Stomach smooth muscle (tissue), 2 donors: ENCODE measurements around the gene ADPRM.
"Not testable (repeated sequence)": the region's sequence is repeated elsewhere in the genome, so short reads cannot be mapped to it uniquely, and the experiment has no call there.

Source experiments
- H3K27ac ChIP-seq: one replicate; pipeline ENCODE4 v1.7.0; 2013; ENCODE audit warnings: mild to moderate bottlenecking, low read length, inconsistent platforms
- H3K27me3 ChIP-seq, 2 donors: one replicate each; pipeline ENCODE4 v1.7.0; 2013; ENCODE audit warnings: low read length in 2 of 2; ENCODE audit not compliant: insufficient read depth in 2 of 2, control insufficient read depth in 1 of 2
- H3K36me3 ChIP-seq, 2 donors: one replicate each; pipeline ENCODE4 v1.7.0; 2013; ENCODE audit warnings: low read length in 2 of 2; ENCODE audit not compliant: control insufficient read depth in 2 of 2, insufficient read depth in 2 of 2
- H3K4me1 ChIP-seq: one replicate; pipeline ENCODE4 v1.7.0; 2013; ENCODE audit warnings: low read length; ENCODE audit not compliant: control insufficient read depth, insufficient read depth
- H3K4me3 ChIP-seq, 2 donors: one replicate each; pipeline ENCODE4 v1.7.0; 2013; ENCODE audit warnings: low read length in 2 of 2
- H3K9ac ChIP-seq, 2 donors: one replicate each; pipeline ENCODE4 v1.7.0; 2013; ENCODE audit warnings: low read length in 2 of 2, mild to moderate bottlenecking in 1 of 2
- H3K9me3 ChIP-seq, 2 donors: one replicate each; pipeline ENCODE4 v1.7.0; 2013; ENCODE audit warnings: low read length in 2 of 2; ENCODE audit not compliant: control insufficient read depth in 2 of 2
- donor health status: healthy.
- donor health status: Pancreatic carcinoma.

Gene ADPRM

DNA sequence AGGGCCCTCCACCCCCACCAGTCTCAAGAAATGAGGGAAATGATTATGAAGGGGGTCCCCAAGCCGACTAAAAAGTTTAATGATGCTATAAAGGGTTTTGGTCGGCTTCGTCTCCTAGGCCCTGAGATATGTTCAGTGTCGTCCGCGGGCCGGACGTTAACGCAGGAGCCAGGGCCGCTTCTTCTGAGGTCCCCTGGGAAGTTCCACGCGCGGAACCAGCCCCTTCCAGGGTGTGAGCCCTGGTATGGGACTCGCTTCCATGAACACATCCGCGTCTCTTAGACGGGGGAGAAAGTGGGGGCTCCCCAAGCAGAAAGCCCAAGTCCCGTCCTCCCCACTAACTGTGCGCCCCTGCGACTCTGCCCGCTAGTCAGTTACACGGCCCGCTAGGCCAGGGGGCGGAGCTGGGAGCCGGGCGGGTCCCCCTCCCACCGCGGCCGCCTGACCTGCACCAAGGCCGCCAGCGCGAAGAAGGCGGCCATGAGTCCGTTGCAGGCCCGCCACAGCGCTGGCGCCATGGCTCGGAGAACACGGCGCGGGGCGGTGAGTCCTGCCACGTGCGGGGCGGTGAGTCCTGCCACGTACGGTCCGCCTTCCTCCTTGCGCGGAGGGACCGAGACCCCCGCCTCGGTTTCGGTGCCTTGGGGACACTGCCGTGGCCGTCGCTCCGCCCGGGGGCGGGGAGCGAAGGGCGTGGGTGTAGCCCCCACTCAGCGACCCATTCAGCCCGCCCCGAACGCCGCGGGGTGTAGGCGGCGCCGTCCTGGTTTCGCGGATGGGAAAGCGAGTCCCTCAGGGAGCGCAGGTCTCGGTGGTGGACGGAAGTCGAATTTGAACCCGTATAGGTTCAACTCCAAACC lies 32.2 kb downstream of the ADPRM start, which contains the start of gene TMEM220:
Gene TMEM220 (minus strand): TSS at position 690 of the 860 bp plus-strand sequence. CDS start 172 bp downstream, at position 518.
- H3K27me3 ChIP-seq = no peaks in the 10 kb centered on the region
- peak within 1 kb of the TSS; percentile 69 to 79 for H3K4me3 ChIP-seq
- peak within 1 kb of the TSS; percentile 82 to 84 for H3K9ac ChIP-seq
- H3K36me3 ChIP-seq = peaks cover 11 to 14% of the 10 kb centered on the region in 2 donors
- no peaks in the 10 kb centered on the region for H3K4me1 ChIP-seq
- no peaks in the 10 kb centered on the region for H3K9me3 ChIP-seq
- H3K27ac ChIP-seq = peak within 1 kb of the TSS; percentile 88

- not testable (repeated sequence) for H3K9me3 ChIP-seq, H3K4me1 ChIP-seq, H3K27me3 ChIP-seq, H3K36me3 ChIP-seq
- Histone ChIP-seq H3K27ac (peak overlapping the region; percentile 88), H3K4me3 (peak overlapping the region; percentile 69 to 79), H3K9ac (peak overlapping the region; percentile 82 to 84)
Measured at GRCh38 chr17:10730247-10730646, 32.9 kb downstream of the ADPRM start.

GRCh38 chr17:10731408-10731879 lies 34.0 kb downstream of the ADPRM start:
- H3K36me3 ChIP-seq = no peaks in the 10 kb centered on the region
- H3K9me3 ChIP-seq = no peaks in the 10 kb centered on the region
- no peak overlapping the region for H3K4me3 ChIP-seq
- H3K9ac ChIP-seq = no peak overlapping the region
- no peaks in the 10 kb centered on the region for H3K27me3 ChIP-seq
- H3K27ac ChIP-seq = no peak overlapping the region
- H3K4me1 ChIP-seq = no peaks in the 10 kb centered on the region

- not testable (repeated sequence) for H3K4me1 ChIP-seq, H3K27ac ChIP-seq, H3K9ac ChIP-seq, H3K9me3 ChIP-seq, H3K36me3 ChIP-seq, H3K4me3 ChIP-seq, H3K27me3 ChIP-seq
Measured at GRCh38 chr17:10732121-10732520, 34.7 kb downstream of the ADPRM start.

DNA sequence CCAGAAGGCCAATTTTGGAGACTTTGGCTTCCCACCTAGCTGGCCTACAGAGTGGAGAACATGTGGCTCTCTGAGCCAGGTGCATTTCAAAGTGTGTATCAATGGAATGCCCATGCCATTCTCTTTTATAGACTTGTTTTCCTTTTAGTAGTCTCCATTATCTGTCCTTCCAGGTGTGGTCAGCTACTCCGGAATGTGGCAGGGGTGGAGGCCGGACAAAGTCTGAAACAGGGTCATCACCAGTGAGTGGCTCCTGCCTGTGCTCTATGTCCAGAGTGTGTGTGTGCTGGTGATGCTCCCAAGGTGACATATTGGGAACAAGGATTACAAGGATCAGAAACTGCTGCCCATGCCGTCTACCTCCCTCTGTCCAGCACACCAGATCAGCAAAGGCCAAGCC lies 36.3 kb downstream of the ADPRM start:
- Histone ChIP-seq H3K27ac (no peak overlapping the region), H3K4me3 (no peak overlapping the region)

DNA sequence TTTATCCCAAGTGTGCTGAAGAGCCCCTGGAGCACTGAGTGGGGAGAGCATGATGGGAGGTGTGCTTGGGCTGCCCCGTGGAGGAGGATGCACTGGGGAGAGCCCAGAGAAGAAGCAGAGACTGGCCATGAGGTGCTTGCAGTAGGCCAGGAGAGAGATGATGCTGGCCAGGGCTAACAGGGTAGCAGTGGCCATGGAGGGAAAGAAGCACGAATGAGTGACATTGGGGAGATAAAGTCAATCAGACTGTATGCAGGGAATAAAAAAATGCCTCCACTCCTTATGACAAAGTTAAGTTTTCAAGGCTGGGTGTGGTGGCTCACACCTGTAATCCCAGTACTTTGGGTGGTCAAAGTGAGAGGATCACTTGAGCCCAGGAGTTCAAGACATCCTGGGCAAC lies 37.9 kb downstream of the ADPRM start:
- Histone ChIP-seq H3K4me1 (no peaks in the 10 kb centered on the region), H3K9ac (no peak overlapping the region), H3K27me3 (no peaks in the 10 kb centered on the region), H3K9me3 (no peaks in the 10 kb centered on the region), H3K36me3 (no peaks in the 10 kb centered on the region), H3K27ac (no peak overlapping the region), H3K4me3 (no peak overlapping the region)

More for the DNA sequence above, 36.3 kb downstream of the ADPRM start:
- H3K9me3 ChIP-seq = no peaks in the 10 kb centered on the region
- H3K9ac ChIP-seq = no peak overlapping the region
- H3K36me3 ChIP-seq = no peaks in the 10 kb centered on the region
- no peaks in the 10 kb centered on the region for H3K27me3 ChIP-seq
- H3K4me1 ChIP-seq = no peaks in the 10 kb centered on the region

GRCh38 chr17:10735821-10736220 lies 38.4 kb downstream of the ADPRM start:
- H3K27ac ChIP-seq = no peak overlapping the region
- no peak overlapping the region for H3K9ac ChIP-seq
- no peaks in the 10 kb centered on the region for H3K9me3 ChIP-seq
- H3K4me1 ChIP-seq = no peaks in the 10 kb centered on the region
- H3K27me3 ChIP-seq = no peaks in the 10 kb centered on the region
- no peak overlapping the region for H3K4me3 ChIP-seq
- H3K36me3 ChIP-seq = no peaks in the 10 kb centered on the region

GRCh38 chr17:10737168-10737622 lies 39.8 kb downstream of the ADPRM start:
- H3K4me1 ChIP-seq = no peaks in the 10 kb centered on the region
- H3K9me3 ChIP-seq = no peaks in the 10 kb centered on the region
- H3K27ac ChIP-seq = no peak overlapping the region
- no peak overlapping the region for H3K9ac ChIP-seq
- H3K4me3 ChIP-seq = no peak overlapping the region
- no peaks in the 10 kb centered on the region for H3K36me3 ChIP-seq
- H3K27me3 ChIP-seq = no peaks in the 10 kb centered on the region

DNA sequence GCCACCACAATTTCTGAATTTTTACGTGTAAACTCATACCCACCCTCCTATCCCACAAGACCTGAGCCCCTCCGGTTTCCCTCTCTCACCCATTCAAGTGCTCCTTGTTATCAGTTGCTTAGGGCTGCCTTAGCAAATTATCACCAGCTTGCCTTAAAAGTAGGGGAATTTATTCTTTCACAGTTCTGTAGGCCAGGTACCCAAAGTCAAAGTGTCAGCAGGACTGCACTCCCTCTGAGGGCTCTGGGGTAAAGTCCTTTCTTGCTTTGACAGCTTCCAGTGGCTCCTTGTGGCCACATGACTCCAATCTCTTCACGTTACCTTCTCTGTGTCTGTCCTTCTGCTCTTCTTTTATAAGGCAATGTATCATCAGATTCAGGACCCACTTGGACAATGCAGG lies 40.3 kb downstream of the ADPRM start:
- H3K9me3 ChIP-seq = no peaks in the 10 kb centered on the region
- H3K27me3 ChIP-seq = no peaks in the 10 kb centered on the region
- no peak overlapping the region for H3K4me3 ChIP-seq
- no peaks in the 10 kb centered on the region for H3K4me1 ChIP-seq
- no peak overlapping the region for H3K27ac ChIP-seq
- H3K9ac ChIP-seq = no peak overlapping the region
- no peaks in the 10 kb centered on the region for H3K36me3 ChIP-seq

GRCh38 chr17:10738521-10739258 lies 41.3 kb downstream of the ADPRM start:
- H3K36me3 ChIP-seq = no peaks in the 10 kb centered on the region
- no peak overlapping the region for H3K9ac ChIP-seq
- H3K27ac ChIP-seq = no peak overlapping the region
- H3K9me3 ChIP-seq = no peaks in the 10 kb centered on the region
- no peaks in the 10 kb centered on the region for H3K4me1 ChIP-seq
- no peaks in the 10 kb centered on the region for H3K27me3 ChIP-seq
- no peak overlapping the region for H3K4me3 ChIP-seq
